ENCODE measurements around the gene APLP1.

- TF ChIP-seq POLR2AphosphoS5 (IDR thresholded peaks at IDR 0.05): no peak
- TF ChIP-seq CTCF (IDR thresholded peaks at IDR 0.05): no peak
- no peak for TF ChIP-seq POLR2A (IDR thresholded peaks at IDR 0.05)
Measured at GRCh38 chr19:35833972-35834371, 34.4 kb upstream of the APLP1 start.
